Stimulated activated CD4-positive, alpha-beta T cell treated with anti-CD3 and anti-CD28 coated beads, TNF-alpha, amount 100 ng/mL, for 1 hour (primary cell): Measurements from ENCODE around the gene DRC1.
A peak's percentile ranks its signal among the peaks of the same experiment; 100 is the strongest.

Source experiments
- DNase-seq, 3 donors: peaks; one replicate each; pipeline ENCODE4 v3.0.0-alpha.2; 2020; ENCODE audit warnings: low read depth in 3 of 3, low spot score in 1 of 3

DRC1 gene

DNA sequence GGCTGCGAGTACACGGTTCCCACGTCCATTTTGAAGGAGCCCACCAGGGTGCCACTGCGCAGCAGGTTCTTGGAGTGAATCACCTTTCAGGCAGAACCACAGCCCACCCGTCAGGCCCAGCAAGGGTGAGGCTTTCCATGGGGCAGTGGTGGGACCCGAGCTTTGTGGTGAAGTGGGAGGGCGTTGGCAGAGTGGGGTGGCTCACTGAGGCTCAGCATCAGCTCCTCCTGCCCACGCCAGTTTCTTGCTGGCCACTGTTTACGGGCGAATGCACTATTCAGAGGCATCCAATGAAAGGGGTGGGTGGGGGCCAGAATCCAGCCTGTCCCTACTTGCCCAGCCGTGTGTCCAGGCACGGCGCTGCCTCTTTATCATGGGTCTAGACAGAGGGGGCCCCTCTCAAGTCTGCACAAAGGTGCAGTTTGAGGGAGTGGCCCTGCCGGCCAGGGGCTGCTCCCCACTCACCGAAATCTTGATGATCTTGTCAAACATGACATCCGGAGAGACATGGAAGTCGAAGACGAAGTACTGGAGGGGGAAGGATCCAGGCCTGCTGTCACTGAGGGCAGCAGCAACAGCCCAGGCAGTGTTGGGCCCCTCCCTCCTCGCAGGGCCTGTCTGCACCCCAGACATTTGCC, 87.6 kb downstream of the DRC1 start:
- no peak for DNase-seq

DNA sequence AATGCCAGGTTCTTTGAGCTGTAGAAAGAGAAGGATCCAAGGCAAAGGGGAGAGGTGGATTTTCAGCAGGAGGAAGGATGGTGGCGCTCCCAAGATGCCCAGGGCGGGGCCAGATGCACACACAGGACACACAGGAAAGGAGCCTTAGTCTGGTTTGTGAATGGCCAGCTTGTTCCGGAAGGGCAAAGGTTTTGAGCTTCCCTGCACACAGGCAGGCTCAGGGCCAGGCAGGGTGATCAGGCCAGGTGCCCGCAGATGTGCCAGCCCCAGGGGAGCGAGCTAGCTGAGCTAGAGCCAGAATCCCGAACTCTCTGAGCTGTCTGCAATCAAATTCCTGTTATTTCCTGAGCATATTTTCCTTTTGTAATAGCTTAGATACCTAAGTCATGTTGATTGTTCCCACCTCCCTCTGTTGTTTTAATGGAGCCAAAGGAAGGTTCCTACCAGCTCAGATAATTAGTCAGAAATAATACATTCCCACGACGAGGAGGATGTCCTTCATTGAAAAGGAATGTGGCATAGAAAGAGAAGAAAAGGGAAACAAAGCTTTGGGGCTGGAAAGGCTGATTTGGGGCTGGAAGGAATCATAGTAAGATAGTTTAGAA, 89.9 kb downstream of the DRC1 start:
- no peak for DNase-seq

DNA sequence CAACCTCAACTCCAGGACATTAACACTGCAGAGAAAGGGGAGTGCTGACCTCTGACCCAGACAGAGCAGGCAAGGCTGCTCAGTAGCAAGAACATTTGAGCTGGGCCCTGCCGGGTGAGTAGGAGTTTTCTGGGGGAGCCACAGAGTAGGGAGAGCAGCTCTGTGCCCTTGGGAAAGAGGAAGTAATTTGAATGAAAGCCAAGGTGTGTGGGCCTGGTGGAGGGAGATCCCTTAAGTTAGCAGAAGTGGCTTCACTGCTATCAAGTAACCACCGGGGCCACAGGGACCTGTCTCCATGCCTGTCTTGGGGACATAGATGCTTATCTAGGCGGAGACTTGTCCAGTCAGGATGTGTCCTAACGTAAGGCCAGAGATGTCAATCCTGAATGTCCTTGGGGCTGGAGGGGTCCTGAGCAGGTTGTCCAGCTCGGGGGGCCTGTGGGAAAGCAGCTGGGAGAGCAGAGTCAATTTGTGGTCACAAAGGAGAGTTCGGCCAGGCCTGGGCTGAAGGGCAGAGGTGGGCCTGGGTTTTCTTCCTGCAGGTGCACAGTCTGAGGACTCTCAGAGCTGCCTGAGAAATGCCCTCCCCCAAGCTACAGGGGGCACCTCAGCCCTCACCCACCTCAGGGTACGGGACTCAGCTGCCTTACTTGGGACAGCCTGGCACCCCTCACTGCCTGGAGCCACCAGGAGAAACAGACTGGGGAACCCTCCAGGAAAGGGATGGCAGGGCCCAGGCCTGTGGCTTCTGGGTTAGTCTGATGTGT, 91.2 kb downstream of the DRC1 start:
- DNase-seq = no peak

DNA sequence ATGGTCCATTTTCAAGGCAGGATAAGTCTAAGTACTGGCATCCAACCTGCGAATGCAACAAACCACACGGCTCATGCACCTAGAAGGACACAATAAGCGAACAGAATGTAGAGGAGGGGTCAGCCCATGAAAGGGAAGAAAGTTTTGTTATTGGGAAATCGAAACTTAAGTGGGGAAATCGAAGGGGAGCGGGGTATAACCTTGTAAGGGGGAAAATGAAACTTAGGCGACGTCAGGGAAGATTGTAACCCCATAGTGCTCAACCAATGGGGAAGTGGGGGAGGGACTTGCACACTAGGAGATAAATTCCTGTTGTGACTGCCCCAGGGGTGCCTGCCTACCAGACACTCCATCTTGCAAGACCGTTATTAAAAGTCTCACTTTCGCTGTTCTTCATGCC, 91.8 kb downstream of the DRC1 start:
- DNase-seq = no peak

DNA sequence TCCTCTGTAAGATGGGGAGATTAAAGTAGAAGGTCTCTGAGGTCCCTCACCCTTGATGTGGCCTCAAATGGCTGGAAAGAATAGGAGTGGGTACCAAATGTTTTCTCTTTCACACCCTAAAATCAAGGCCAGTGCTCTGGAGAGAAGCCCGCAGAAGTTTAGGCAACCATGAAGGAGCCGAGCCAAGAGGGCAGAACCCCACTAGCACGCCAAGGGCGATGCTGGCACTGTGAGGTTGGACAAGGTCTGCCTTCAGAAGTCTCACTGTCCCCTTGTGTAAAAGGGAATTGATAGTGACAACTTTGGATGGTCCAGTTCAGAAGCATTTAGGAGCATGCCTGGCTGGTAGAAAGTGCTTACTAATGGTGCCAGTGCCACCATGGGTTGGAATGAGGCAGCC, 92.5 kb downstream of the DRC1 start:
- DNase-seq = no peak

DNA sequence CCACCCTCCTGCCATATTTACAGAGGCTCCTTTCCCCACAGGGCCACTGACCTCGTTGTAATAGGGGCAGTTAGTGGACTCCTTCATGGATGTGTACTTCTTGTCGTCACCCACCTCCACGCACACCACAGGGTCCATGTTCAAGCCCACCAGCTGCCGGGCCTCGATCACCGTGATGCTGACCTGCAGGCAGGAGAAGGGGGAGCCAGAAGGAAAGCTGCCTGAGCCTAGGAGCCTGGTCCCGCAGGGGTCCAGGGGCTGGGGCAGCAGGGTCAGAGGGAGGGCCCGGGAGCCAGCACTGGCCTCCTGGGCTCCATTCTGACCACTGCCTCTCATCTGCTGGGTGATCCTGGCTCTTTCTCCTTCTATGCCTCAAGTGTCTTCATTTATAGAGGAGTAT, 93.2 kb downstream of the DRC1 start:
- DNase-seq = no peak

DNA sequence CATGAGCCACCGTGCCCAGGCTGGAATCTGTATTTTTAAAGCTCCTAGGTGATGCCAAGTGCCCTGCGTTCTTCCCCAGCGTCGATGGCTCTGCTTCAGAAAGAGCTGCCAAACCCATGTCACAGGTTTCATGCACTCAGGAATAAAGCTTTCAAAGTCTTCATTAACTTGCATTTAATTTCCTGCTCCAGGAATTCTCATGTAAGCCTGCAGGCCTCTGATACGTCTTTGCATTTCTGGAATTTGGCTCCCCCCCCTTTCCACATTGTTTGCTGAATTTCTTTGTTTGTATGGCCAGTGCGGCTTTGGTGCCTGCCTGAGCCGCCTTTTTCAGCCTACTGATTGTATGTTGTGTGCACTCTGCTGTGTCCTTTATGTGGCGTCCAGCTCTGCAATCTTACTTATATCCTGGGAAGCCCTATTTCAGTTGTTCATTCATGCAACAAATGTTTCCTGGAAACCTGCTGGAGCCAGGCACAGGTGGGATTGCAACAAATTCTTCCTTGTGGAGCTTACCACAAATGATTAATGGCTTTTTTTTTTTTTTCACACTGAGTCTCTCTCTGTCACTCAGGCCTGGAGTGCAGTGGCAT, 94.1 kb downstream of the DRC1 start:
- DNase-seq = no peak

DNA sequence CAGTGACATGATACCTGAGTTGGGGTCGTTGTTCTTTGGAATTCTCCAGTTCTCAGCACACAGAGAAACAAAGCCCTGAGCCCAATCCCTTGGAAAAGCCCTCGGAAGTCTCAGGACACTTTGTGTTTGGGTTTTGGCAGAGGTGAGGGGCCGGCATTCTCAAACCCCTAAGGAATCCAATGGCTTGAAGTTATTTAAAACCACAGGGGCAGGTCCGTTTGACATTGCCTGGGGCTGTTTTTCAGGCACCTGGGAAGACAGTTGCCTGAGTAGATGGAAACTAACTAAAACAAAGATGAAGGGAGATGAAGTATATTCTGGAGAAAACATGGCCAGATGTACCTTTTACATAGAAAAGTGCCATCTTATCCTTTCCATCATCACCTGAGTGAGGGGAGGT, 98.7 kb downstream of the DRC1 start:
- no peak for DNase-seq

DNA sequence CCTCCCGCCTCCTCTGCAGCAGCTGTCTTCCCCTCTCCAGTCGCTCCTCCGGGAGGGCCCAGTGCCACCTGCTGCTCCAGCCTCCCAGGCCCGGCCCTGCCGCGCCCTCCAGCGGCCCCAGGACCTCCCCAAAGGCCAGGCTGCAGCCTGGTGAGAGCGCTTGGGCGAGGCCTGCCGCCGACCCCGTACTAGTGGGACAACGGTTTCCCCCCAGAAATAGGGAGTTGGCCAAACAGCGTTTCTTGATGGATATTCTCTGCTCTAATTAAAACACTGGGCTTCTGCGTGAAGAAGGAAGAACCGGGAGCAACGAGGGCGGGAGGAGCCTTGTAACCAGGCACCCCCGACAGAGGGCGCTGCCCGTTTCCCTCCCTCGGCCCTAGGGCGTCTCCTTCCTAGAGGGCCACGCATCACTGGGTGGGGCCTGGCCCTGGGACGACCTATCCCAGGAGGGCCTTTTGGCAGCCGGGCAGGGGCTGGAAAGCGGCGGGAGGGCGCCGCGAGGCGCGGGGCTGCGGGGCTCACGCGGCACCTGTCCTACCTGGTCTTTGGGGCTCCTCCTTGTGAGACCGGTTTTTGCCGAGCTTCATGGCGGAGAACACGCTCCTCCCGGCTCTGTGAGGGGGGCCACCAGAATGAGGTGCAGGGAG, 101.6 kb downstream of the DRC1 start:
- peak; percentile 27 to 79 (median 45) for DNase-seq

DNA sequence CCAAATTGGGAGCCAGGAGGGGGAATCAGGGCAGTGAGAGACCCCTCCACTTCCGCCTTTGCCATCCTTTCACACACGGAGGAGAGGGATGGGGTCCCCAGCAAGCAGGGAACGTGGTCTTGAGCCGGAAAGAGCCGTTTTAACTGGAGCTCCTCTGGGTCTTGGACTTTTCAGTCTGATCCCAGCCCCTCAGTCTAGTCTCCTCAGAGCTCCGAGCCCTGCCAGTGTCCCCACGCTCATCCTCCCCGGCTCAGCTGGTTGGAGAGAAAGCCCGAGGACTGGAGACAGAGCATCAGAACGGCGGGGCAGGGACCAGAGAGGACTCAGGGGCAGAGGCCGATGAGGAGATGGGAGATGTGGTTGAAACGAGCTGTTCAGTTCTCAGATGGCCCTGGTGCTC, 102.3 kb downstream of the DRC1 start:
- no peak for DNase-seq

DNA sequence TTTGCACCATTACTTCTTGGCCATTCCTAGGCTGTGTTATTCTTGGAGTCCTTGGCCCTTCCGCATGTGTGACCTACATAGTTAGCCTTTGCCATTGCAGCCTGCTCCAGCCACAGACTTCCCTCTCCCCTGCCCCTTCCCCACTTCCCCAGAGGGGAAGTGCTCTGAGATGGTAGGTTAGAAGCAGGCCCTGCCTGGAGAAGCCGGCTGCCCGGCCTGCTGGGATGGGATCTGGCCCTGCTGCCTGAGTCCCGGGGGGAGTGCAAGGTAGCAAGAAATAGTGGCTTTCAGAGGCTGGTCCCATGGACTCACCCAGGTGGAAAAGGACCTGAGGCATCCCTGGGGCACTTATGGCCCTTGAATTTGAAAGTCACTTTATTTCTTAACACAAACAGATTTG, 104.6 kb downstream of the DRC1 start:
- no peak for DNase-seq
